ENCODE measurements around the gene BCAS1. TPM values are rescaled to one million over a fixed set of nuclear protein-coding genes. Genes with fewer than 3 reads are reported as not detected.

Gene BCAS1
- total RNA-seq, 2 experiments from 2014 or later, result 0.16 to 0.19 TPM

DNA sequence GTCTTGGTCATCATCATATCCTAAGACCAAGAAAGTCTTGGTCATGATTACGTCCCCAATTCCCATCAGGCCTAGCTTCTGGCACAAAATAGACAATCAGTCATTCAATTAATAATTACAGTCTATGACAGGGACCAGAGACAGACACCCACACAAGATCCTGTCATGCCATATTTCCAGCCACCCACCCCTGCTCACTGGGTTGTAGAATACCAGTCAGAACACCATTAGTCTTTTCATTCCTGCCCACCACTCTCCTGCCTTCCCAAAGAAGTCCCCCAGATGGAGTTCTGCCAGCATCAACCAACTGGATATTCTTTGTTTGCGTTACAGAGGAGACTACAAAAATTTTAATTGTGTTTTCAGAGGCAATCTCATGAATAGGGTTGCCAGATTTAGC lies 81.0 kb downstream of the BCAS1 start:
- TF ChIP-seq, protein P1, sequence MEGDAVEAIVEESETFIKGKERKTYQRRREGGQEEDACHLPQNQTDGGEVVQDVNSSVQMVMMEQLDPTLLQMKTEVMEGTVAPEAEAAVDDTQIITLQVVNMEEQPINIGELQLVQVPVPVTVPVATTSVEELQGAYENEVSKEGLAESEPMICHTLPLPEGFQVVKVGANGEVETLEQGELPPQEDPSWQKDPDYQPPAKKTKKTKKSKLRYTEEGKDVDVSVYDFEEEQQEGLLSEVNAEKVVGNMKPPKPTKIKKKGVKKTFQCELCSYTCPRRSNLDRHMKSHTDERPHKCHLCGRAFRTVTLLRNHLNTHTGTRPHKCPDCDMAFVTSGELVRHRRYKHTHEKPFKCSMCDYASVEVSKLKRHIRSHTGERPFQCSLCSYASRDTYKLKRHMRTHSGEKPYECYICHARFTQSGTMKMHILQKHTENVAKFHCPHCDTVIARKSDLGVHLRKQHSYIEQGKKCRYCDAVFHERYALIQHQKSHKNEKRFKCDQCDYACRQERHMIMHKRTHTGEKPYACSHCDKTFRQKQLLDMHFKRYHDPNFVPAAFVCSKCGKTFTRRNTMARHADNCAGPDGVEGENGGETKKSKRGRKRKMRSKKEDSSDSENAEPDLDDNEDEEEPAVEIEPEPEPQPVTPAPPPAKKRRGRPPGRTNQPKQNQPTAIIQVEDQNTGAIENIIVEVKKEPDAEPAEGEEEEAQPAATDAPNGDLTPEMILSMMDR (conservative IDR thresholded peaks at IDR 0.05; ENCODE audit: low read length), result no peak
- no peak for TF ChIP-seq EZH2phosphoT487 (IDR thresholded peaks at IDR 0.05; ENCODE audit: borderline replicate concordance, low read depth, low read length)
- DNase-seq (ENCODE audit: low spot score), result no peak
- Histone ChIP-seq H3K4me3 (ENCODE audit: low read depth, low read length, poor library complexity, severe bottlenecking) (no peak overlapping the region), H3K79me2 (ENCODE audit: insufficient read depth, low read depth, low read length) (no peaks in the 10 kb centered on the region), H2AFZ (ENCODE audit: low read length) (no peak overlapping the region), H4K20me1 (ENCODE audit: insufficient read depth, low read length) (no peaks in the 10 kb centered on the region), H3K36me3 (ENCODE audit: insufficient read depth, low read length) (no peaks in the 10 kb centered on the region), H3K9me3 (ENCODE audit: low read length) (no peaks in the 10 kb centered on the region), H3K4me2 (ENCODE audit: low read length) (no peak overlapping the region), H3K9me2 (ENCODE audit: insufficient read depth, low read length) (no peaks in the 10 kb centered on the region), H3K27ac (ENCODE audit: low read depth, low read length, poor library complexity, severe bottlenecking) (no peak overlapping the region), H3K4me1 (ENCODE audit: insufficient read depth, low read length, poor library complexity, severe bottlenecking) (no peaks in the 10 kb centered on the region)
- ChIA-PET POLR2A (no interaction called here), CTCF (ENCODE audit: unreplicated experiment) (no interaction called here)
- no TSS peak for BruUV-seq (replicated peaks)
- intact Hi-C loops (cut with micrococcal nuclease; ENCODE audit: unreplicated experiment), result no loop called here

DNA sequence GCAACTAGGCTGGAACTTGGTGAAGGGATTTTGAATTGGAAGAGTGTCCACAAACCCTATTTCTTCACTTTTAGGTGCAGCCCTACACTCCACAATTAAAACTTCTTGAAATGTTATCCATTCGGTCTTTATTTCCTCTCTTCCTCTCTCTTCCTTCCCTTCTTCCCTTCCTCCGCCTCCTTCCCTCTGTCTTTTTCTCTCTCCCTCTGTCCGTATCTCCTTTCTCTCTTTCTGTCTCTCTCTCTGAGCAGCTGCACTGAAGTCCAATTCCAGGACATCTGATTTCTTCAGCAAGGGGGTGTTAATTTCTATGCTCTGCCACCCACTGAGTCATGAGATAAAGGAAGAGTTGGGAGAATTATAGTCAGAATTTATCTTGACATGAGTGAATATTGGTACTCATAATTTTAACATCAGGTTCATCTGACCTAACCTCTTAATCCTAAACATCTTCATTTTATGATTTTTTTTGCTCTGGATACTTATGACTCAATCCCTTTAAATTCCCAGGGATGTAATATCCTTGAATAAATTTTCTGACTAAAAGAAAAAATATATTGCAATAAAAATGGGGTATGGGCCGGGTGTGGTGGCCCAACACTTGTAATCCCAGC lies 84.2 kb downstream of the BCAS1 start:
- Histone ChIP-seq H3K27ac (ENCODE audit: low read depth, low read length, poor library complexity, severe bottlenecking) (no peak overlapping the region), H3K9me2 (ENCODE audit: insufficient read depth, low read length) (no peaks in the 10 kb centered on the region), H3K79me2 (ENCODE audit: insufficient read depth, low read depth, low read length) (no peaks in the 10 kb centered on the region), H3K36me3 (ENCODE audit: insufficient read depth, low read length) (no peaks in the 10 kb centered on the region), H3K4me1 (ENCODE audit: insufficient read depth, low read length, poor library complexity, severe bottlenecking) (no peaks in the 10 kb centered on the region), H3K4me3 (ENCODE audit: low read depth, low read length, poor library complexity, severe bottlenecking) (no peak overlapping the region), H3K9me3 (ENCODE audit: low read length) (no peaks in the 10 kb centered on the region), H4K20me1 (ENCODE audit: insufficient read depth, low read length) (no peaks in the 10 kb centered on the region), H3K4me2 (ENCODE audit: low read length) (no peak overlapping the region), H2AFZ (ENCODE audit: low read length) (no peak overlapping the region)
- BruUV-seq (replicated peaks), result no TSS peak
- TF ChIP-seq, protein P1 (conservative IDR thresholded peaks at IDR 0.05; ENCODE audit: low read length), result no peak
- TF ChIP-seq EZH2phosphoT487 (IDR thresholded peaks at IDR 0.05; ENCODE audit: borderline replicate concordance, low read depth, low read length), result no peak
- DNase-seq (ENCODE audit: low spot score), result no peak
- intact Hi-C loops (cut with micrococcal nuclease; ENCODE audit: unreplicated experiment), result no loop called here
- POLR2A ChIA-PET, result no interaction called here
- CTCF ChIA-PET (ENCODE audit: unreplicated experiment), result no interaction called here

DNA sequence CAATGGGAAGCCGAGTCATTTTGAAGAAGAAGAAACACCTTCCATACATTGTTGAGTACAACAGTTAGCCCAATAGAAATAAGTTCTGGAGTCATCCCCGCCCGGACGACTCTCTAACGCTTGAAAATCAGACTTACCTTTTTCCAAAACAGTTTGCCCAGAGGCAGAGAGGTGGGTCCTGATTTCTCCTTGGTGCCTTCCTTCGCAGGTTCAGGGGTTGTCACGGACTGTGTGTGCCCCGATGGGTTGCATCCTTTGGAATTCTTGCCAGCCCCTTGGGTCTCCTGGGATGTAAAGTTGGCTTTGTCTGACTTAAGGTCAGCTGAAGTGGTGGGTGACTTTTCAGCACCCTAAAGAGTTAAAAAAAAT lies 85.3 kb downstream of the BCAS1 start:
- BruUV-seq (replicated peaks), result no TSS peak
- intact Hi-C loops (cut with micrococcal nuclease; ENCODE audit: unreplicated experiment), result no loop called here
- H3K9me3 ChIP-seq (ENCODE audit: low read length), result no peaks in the 10 kb centered on the region
- no peak overlapping the region for H3K27ac ChIP-seq (ENCODE audit: low read depth, low read length, poor library complexity, severe bottlenecking)
- no peak for DNase-seq (ENCODE audit: low spot score)
- no peak for TF ChIP-seq EZH2phosphoT487 (IDR thresholded peaks at IDR 0.05; ENCODE audit: borderline replicate concordance, low read depth, low read length)
- TF ChIP-seq, protein P1 (conservative IDR thresholded peaks at IDR 0.05; ENCODE audit: low read length), result no peak
- H4K20me1 ChIP-seq (ENCODE audit: insufficient read depth, low read length), result no peaks in the 10 kb centered on the region
- CTCF ChIA-PET (ENCODE audit: unreplicated experiment), result no interaction called here
- no peaks in the 10 kb centered on the region for H3K79me2 ChIP-seq (ENCODE audit: insufficient read depth, low read depth, low read length)
- no peaks in the 10 kb centered on the region for H3K36me3 ChIP-seq (ENCODE audit: insufficient read depth, low read length)
- no peaks in the 10 kb centered on the region for H3K4me1 ChIP-seq (ENCODE audit: insufficient read depth, low read length, poor library complexity, severe bottlenecking)
- no peaks in the 10 kb centered on the region for H3K9me2 ChIP-seq (ENCODE audit: insufficient read depth, low read length)
- no peak overlapping the region for H3K4me3 ChIP-seq (ENCODE audit: low read depth, low read length, poor library complexity, severe bottlenecking)
- H3K4me2 ChIP-seq (ENCODE audit: low read length), result no peak overlapping the region
- POLR2A ChIA-PET, result no interaction called here
- H2AFZ ChIP-seq (ENCODE audit: low read length), result no peak overlapping the region
